Omental fat pad (tissue), 4 donors: ENCODE data around the gene UBR3. TPM values are rescaled to one million over a fixed set of nuclear protein-coding genes. Genes with fewer than 3 reads are reported as not detected.
"Not testable (repeated sequence)": the region's sequence is repeated elsewhere in the genome, so short reads cannot be mapped to it uniquely, and the experiment has no call there.

Experiments used
- ATAC-seq: fragments of 150-250 bp; one replicate; pipeline ENCODE4 v1.9.1; 2016; ENCODE audit warnings: mild to moderate bottlenecking, moderate library complexity; ENCODE audit not compliant: low FRiP score
- DNase-seq: peaks from one replicate; pipeline ENCODE4 v3.0.0-alpha.2; 2019; ENCODE audit warnings: low spot score
- total RNA-seq, 4 donors: library from RNA; depleted of rRNA; stranded (reverse); fragments of >200 nt; gene quantifications; one replicate each; pipeline ENCODE4 v1.1.0, GENCODE V29; 2016
- TF ChIP-seq, protein P1 (sequence below), 3 donors: fragments of 450-650 bp; IDR thresholded peaks; one replicate each; pipeline ENCODE4 v1.5.1; 2016 to 2017; ENCODE audit warnings: antibody characterized with exemption in 3 of 3, mild to moderate bottlenecking in 3 of 3, moderate library complexity in 2 of 3

UBR3 gene
- total RNA-seq, 4 donors from 2014 or later = 59.2 to 90.3 (median 64.0) TPM

- TF ChIP-seq, protein P1, sequence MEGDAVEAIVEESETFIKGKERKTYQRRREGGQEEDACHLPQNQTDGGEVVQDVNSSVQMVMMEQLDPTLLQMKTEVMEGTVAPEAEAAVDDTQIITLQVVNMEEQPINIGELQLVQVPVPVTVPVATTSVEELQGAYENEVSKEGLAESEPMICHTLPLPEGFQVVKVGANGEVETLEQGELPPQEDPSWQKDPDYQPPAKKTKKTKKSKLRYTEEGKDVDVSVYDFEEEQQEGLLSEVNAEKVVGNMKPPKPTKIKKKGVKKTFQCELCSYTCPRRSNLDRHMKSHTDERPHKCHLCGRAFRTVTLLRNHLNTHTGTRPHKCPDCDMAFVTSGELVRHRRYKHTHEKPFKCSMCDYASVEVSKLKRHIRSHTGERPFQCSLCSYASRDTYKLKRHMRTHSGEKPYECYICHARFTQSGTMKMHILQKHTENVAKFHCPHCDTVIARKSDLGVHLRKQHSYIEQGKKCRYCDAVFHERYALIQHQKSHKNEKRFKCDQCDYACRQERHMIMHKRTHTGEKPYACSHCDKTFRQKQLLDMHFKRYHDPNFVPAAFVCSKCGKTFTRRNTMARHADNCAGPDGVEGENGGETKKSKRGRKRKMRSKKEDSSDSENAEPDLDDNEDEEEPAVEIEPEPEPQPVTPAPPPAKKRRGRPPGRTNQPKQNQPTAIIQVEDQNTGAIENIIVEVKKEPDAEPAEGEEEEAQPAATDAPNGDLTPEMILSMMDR (IDR thresholded peaks at IDR 0.05) = no peak
- DNase-seq (no peak), ATAC-seq (no peak)
Observed at GRCh38 chr2:169887120-169887519, 59.9 kb downstream of the UBR3 start.

DNA sequence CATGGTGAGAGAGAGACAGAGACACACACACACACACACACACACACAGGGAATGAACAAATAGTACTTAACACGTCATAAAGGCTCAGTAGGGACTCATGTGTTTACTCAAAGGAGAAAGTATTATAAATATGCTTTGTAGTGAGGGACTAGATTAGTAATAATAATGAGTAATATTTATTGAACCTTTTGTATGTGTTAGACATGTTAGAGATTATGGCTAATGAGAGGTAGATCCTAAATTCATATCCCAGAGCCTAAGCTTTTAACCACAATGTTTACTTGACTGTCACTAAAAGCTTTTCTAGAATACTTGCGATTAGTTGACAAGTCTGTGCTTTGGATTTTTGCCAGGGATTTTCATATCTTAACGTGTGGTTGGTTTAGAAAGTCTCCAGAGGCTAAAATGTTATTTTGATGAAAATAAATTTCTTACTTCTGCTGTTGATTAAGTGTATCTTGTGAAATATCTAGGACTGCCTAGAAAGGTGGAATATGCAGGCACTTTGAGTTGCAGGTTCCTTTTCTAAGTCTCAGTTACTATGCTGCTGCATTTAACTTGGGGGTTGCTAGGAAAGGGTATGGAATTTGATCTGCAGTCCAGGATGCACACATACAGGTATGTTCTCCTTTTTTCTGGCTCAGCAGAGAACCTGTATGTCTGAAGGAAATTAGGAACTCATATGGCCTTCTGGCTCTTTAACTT lies 64.5 kb downstream of the UBR3 start:
- ATAC-seq = no peak

GRCh38 chr2:169892951-169893350 lies 65.7 kb downstream of the UBR3 start:
- TF ChIP-seq, protein P1 (IDR thresholded peaks at IDR 0.05) = no peak
- no peak for ATAC-seq
- no peak for DNase-seq

More for the DNA sequence above, 64.5 kb downstream of the UBR3 start:
- no peak for DNase-seq
- TF ChIP-seq, protein P1 (IDR thresholded peaks at IDR 0.05) = no peak

GRCh38 chr2:169895294-169895985 lies 68.2 kb downstream of the UBR3 start:
- ATAC-seq (no peak), DNase-seq (no peak)
- TF ChIP-seq, protein P1 (IDR thresholded peaks at IDR 0.05) = no peak

GRCh38 chr2:169897834-169898233 lies 70.6 kb downstream of the UBR3 start:
- no peak for ATAC-seq
- TF ChIP-seq, protein P1 (IDR thresholded peaks at IDR 0.05) = no peak
- no peak for DNase-seq

GRCh38 chr2:169900103-169900502 lies 72.8 kb downstream of the UBR3 start:
- ATAC-seq, DNase-seq: not testable (repeated sequence)

DNA sequence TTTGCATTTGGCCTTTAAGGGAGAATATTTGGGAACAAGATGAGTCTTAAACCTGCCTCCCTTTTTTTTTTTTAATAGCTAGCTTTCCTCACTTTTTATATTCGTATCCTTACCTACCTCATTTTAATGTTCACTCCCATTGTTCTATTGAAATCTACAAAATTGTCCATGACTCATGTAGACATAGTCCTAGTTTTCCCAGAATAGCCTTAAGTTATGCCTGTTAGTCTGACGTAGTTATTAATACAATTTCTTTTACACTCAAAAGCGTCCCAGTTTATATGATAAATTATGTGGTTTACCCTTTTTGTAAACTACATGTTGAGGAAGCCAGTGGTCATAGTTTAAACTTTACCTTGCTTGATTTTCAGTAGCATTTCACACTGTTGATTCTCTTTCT lies 73.4 kb downstream of the UBR3 start:
- DNase-seq = no peak
- TF ChIP-seq, protein P1 (IDR thresholded peaks at IDR 0.05) = no peak
- no peak for ATAC-seq
